GM18508 (cell line): Measurements from ENCODE around the gene PIP4P1.
A peak's percentile ranks its signal among the peaks of the same experiment; 100 is the strongest.
"Not testable (repeated sequence)": the region's sequence is repeated elsewhere in the genome, so short reads cannot be mapped to it uniquely, and the experiment has no call there.

Source experiments
- ATAC-seq: cut with Tn5 transposase; IDR thresholded peaks from one replicate; pipeline ENCODE4 v1.9.1; 2021; ENCODE audit warnings: moderate number of reproducible peaks; ENCODE audit not compliant: insufficient read depth, unreplicated experiment

The PIP4P1 gene

DNA sequence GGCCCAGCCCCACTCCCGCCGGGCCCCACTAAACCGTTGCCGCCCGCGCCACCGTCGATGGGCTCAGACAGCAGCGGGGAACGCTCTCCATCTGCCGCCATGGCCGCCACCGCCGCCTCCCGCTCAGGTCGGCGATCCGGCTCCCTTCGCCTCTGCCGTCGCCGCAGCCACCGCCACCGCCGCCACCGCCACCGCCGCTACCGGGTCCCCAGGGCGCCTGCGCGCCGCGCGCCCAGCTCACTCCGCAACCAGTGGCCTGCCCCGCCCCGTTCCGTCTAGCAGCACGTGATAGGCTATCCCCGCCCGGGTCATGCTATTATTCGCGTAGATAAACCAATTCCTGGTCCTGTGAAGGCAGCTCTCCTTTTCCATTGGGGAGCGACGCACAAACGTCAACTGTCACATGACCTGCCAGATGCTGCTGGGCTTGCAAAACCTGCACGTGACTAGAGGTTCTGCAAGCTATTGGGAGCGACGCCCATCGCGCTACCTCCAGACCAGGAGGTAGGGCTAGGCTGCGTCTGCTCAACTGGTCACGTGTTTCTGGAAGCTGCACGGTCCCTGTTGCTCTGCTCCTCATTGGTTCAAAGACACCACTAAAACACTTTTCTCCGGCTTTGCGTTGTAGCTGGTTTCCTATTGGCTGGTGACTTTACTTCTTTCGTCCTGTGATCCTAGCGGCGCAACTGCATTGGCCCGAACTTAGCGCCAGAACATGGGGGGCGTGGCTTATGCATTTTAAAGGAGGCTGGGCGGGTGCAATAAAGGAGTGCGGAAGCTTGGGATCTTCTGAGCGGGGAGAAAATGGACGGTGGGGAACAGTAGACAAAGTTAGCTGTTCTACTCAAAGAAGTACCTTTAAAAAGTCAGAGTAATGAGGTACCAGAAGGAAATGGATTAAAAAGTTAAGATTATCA, at the start of gene PIP4P1:
Gene PIP4P1 (minus strand): TSS at position 210 of the 917 bp plus-strand sequence. CDS start 109 bp downstream, at position 101.
- ATAC-seq = peak; percentile 88

DNA sequence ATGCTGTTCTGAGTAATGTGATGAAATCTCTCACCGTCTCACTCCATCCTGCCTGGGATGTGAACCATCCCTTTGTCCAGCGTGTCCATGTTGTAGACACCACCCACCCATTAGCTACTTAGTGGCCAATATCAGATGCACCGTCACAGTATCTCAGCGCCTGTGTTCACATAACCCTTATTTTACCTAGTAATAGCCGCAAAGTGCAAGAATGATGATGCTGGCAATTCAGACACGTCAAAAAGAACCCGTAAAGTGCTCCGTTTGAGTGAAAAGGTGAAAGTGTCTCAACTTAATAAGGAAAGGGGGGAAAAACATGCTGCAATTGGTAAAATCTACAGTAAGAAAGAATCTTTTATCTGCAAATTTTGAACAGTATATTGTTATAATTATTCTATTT, 47.1 kb upstream of the PIP4P1 start:
- ATAC-seq = no peak

DNA sequence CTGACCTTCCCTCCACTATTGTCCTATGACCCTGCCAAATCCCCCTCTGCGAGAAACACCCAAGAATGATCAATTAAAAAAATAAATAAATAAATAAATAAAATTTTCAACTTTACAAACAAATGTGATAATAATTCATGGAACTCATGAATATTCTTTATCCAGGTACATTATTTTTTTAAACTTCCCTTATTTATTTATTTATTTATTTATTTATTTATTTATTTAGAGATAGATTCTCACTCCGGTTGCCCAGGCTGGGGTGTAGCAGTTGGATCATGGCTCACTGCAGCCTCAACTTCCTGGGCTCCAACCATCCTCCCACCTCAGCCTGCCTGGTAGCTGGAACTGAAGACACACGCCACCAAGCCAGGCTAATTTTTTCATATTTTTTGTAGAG, 46.3 kb upstream of the PIP4P1 start:
- not testable (repeated sequence) for ATAC-seq

DNA sequence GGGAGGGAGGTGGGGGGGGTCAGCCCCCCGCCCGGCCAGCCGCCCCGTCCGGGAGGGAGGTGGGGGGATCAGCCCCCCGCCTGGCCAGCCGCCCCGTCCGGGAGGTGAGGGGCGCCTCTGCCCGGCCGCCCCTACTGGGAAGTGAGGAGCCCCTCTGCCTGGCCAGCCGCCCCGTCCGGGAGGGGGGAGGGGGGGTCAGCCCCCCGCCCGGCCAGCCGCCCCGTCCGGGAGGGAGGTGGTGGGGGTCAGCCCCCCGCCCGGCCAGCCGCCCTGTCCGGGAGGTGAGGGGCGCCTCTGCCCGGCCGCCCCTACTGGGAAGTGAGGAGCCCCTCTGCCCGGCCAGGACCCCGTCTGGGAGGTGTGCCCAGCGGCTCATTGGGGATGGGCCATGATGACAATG, 45.5 kb upstream of the PIP4P1 start:
- not testable (repeated sequence) for ATAC-seq

DNA sequence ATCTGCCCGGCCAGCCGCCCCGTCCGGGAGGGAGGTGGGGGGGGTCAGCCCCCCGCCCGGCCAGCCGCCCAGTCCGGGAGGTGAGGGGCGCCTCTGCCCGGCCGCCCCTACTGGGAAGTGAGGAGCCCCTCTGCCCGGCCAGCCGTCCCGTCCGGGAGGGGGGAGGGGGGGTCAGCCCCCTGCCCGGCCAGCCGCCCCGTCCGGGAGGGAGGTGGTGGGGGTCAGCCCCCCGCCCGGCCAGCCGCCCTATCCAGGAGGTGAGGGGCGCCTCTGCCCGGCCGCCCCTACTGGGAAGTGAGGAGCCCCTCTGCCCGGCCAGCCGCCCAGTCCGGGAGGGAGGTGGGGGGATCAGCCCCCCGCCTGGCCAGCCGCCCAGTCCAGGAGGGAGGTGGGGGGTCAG, 45.0 kb upstream of the PIP4P1 start:
- not testable (repeated sequence) for ATAC-seq

DNA sequence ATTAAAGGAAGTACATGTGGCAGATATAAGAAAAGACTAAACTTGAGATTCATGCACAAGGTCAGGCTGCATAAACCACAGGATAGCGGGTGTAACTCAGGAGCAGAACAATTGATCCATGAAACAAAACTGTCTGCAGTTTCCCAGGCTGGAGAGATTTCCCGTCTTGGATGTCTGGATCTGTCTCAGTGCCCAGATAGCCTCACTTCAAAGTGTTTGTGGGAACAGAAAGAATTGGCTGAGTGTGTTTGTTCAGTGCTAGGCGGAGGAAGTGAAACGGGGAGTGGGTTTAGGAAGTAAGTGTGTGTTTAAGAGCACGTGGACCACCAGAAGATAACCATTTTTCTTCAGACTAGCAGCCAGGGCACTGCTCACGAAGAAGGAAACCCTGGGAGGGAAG, 42.7 kb upstream of the PIP4P1 start:
- ATAC-seq = no peak

DNA sequence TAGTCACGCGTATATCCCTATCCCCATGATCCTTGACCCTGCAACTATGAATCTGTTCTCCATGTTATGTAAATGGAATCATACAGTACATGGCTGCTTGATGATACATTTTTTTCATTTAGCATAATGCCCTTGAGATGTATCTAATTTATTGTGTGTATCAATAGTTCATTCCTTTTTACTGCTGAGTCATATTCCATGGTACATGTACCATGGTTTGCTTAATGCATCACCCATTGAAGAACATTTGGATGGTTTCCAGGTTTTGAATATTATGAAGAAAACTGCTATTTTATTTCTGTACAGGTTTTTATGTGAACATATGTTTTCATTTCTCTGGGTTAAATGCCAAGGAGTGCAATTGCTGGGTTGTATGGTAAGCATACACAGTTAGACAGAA, 40.1 kb upstream of the PIP4P1 start:
- no peak for ATAC-seq

DNA sequence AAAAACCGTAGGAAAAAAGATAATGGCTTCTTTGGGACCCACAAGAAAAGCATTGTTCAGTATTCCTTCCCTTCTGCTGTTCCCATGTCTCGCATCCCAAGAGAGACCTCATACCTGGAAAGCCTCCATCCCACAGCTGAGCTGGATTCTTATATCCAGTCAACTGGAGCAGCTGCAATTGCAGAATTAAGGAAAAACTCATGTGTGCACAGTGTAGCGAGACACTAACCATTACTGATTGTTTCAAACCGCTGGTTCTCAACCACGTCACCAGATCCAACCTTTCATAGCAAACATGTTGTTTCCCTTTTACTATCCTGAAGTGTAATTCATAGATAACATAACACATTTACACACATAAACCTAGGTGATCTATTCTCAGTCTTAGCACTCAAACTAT, 38.6 kb upstream of the PIP4P1 start:
- ATAC-seq = no peak

DNA sequence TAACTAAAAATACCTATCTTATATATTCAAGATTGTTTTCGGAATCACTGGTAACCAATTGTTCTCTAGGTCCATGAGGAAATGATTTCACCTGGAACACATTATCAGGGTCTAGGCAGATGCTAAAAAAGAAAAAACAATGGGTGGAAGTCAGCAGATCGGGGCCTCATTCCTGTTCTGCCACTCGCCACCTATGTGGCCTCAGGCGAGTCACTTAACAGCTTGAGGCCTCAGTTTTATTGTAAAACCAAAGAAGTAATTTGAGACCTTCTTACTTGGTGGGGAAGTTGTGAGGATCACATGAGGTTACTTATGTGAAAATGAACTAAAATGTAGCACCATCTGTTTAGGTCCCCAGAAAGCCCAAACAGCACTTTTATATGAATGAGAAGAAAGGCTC, 37.9 kb upstream of the PIP4P1 start:
- no peak for ATAC-seq

DNA sequence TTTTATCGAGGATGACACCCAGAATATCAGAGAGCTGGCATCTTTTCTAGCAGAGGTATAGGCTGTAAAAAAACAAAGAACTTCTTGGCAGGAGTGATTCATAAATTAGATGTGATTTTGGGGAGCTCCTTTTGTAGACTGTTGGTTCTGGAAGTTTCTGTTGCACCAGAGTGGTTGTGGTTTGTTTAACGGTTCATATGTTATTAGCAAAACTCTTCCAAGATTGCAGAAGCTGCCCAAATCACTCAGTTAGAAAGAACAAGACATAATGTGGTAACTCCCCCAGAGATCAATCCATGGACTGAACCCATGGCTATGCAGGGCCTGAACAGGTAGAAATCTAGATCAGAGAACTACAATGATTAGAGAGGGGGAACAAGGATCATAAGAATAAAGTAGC, 37.4 kb upstream of the PIP4P1 start:
- no peak for ATAC-seq

DNA sequence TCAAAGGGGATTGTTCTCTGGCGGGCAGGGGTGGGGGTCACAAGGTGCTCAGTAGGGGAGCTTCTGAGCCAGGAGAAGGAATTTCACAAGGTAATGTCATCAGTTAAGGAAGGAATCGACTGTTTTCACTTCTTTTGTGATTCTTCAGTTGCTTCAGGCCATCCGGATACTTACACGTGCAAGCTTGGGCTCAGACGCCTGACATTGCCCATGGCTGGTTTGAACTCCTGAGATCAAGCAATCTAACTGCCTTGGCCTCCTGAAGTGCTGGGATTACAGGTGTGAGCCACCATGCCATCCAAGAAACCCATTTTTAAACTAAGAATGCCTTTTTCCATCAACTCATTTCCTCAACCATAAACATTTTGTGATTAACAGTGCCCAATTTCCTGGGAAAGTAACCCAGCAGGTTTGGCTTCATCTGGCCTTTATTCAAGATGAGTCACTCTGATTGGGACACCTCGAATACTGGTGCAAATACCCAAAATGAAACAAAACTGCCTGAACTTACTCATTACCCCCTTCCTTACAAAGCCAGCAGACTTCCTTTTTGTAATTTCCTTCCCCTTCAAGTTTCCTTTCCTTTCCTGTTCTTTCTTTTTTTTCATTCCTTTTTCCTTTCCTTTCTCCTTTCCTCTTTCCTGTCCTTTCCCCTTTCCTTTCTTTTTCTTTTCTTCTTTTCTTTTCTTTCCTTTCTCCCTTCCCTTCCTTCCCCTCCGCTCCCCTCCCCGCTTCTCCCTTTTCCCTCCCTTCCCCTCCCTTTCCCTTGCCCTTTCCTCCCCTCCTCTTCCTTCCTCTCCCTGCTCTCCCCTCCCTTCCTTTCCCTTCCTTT, 33.9 kb upstream of the PIP4P1 start:
- ATAC-seq = no peak

DNA sequence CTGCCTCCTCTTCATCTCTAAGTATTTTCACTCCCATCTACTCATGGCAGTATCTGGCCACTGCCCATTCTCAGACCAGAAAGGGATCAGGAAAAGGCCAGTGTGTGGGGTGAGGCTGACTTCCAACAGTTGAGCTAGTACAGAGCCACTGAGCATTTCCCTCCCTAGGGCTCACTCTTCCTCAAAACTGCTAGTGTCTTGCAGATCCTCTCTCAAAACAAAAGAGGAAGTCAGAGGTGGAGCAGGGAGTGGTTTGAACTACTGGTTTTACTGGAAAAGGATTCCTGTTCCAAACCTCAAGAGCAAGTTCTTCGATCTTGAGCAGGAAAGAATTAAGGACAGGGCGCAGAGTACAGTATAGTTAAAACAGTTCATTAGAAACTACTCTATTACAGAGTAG, 32.4 kb upstream of the PIP4P1 start:
- ATAC-seq = no peak

DNA sequence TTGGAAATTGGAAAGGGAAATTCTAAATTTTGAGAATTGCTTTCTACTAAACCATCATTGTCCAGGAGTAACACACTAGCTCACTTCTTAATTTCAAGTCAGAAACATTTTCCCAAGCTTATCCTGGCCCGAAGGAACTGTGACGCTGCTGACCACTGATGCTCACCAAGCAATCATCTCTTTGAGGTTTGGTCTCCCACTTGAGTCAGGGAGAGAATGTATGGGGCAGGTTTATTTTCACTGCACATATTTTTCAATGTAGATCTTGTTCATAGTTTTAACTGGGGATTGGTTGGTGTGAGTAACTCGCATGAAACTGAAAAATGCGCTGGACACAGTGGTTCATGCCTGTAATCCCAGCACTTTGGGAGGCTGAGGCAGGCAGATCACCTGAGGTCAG, 31.3 kb upstream of the PIP4P1 start:
- no peak for ATAC-seq

DNA sequence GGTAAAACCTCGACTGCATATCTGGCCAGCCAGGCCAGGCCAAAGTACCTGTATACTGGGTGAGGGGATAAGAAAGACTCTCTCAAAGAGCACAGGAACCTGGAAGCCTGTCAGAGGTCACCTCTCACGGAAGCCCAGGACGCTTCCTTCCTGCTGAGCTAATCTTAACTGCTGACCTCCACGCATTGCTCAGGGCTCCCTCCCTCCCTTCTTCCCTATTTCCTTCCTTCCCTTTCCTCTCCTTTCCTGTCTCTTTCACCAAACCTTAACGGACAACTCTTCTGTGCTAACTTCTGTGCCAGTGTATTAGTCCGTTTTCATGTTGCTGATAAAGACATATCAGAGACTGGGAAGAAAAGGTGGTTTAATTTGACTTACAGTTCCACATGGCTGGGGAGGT, 29.3 kb upstream of the PIP4P1 start:
- ATAC-seq = no peak

DNA sequence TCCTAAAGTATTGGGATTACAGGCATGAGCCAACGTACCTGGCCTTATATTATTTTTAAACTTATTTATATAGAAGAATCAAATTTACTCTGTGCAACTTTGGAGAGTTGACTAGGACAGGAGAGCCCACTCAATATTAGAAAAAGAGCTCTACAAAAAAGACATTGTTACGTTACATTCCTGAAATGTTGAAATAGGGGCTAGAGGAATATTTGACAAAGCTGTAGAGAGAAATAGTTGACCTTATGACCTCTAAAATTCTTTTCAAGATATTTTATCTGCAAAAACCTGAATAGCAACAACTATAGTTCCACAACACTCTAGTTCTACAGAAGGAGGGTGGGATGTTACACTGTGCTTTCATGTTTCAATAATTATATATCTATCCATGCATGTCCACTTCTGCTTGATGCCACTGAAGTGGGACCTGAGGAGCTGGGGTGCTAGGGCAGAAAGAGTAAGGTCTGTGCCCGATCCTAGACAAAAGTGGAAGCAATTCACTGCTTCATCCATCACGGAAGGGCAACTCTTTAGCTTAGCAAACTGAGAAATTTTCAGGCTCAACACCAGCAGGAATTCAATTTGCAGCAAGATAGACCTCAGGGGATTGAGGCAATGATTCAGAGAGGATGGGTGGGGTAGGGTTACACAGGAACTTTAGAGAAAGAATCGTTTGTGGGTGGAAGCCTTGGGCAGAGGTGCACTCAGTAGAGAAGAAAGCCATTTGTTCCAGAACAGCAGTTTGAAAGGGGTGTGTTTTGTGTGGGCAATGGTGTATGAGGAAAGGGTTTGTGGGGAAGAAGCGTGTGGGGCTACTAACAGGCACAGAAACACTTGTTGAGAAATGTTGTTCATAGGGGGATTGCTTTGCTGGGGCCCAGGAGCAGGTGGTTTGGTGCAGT, 28.1 kb upstream of the PIP4P1 start:
- ATAC-seq = no peak

DNA sequence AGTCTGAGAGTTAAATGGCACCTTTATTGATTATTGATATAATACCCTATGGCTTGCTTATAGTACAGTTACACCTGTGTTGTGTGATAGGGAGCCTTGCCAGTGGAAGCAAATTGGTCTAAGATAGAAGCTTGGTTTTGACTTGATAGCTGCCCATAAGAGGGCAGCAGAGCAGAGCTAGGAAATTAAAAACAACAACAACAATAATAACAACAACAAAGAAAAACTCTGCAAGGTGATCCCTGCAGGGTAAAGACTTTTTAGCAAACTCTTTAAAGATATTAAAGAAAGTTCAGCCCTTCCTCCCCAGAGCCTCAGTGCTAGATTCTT, 26.1 kb upstream of the PIP4P1 start:
- no peak for ATAC-seq

DNA sequence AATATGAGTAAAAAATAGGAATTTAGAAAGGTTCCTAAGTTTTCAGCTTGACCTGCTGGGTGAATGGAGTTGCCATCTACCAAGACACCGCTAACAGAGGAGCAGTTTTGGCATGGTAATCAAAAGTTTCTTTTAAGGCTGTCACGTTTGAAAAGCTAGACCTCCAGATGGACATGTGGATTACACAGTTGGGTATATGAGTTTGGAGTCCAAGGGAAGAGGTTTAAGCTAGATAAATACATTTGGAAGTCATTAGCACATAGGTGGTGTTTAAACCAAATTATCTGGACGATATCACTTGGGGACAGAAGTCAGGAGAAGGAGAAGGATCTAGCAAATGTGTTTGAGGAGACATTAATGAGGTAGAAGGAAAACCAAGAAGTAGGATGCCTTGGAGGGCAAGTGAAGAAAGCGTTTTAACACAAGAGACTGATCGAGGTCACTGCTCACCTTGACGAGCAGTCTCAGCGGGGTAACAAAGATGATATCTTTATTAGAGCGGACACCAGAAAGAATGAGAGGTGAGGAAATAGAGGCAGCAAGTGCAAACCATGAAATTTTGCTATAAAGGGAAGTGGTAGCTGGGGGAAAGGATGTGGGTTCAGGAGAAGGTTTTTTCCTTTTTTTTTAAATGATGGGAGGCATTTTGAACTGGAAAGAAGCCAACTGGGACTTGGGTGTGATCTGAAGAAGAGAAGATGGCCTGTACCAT, 25.6 kb upstream of the PIP4P1 start:
- no peak for ATAC-seq

DNA sequence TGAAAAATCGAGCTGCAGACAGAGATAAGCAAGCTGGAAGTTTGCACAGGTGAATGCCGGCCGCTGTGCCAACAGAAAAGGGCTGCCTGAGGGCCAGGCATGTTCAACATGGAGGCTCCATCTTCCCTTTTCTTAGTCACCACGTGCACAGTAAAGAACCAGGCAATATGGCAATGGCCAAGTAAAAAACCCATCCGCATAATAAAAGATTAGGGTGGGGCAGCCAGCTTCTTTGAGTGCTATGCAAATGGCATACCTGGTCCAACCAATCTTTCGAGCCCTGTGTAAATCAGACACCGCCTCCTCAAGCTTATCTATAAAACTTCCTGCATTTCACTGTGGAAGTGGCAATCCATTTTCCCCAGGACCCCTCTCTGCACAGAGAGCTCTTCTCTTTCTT, 24.7 kb upstream of the PIP4P1 start:
- no peak for ATAC-seq

DNA sequence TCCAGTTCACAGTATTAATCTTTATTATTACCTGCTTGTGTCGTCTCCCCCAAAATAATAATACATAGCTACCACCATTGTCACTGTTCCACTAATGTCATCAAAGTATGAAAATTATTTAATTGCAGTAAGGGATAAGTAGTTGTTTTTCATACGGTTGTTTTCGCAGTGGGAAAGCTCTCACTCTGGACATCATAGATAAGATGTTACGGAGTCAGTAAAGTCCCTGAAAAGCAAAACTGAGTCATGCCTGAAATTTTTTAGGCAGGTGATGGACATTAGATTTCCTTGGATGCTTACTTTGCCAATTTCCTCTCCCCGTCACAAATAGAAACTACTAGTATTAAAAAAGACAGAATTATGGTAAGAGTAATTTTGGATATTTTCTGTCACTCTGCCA, 21.1 kb upstream of the PIP4P1 start:
- ATAC-seq = no peak

DNA sequence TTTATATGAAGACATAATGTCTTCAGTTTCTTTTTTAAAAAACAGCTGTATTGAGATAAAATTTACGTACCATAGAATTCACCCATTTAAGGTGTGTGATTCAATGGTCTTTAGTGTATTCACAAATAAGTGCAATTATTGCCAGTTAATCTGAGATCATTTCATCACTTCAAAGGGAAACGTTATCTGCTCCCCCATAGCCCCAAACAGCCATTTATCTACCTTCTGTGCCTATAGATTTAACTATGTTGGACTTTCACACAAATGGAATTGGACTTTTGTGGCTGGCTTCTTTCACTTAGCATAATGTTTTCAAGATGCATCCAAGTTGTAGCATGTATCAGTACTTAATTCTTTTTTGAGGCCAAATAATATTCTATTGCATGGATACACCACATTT, 17.7 kb upstream of the PIP4P1 start:
- no peak for ATAC-seq
